GM18867 (cell line): ENCODE measurements around the gene MDK.

Source experiments
- ATAC-seq: cut with Tn5 transposase; IDR thresholded peaks from one replicate; pipeline ENCODE4 v1.9.1; 2021; ENCODE audit warnings: mild to moderate bottlenecking, moderate library complexity; ENCODE audit not compliant: unreplicated experiment

MDK gene

GRCh38 chr11:46381048-46381818, at the start of gene MDK:
MDK (plus strand) TSS chr11:46381669; CDS start chr11:46382058, 389 bp downstream.
- no peak for ATAC-seq

GRCh38 chr11:46332093-46332567, 49.3 kb upstream of the MDK start:
- ATAC-seq = no peak

- no peak for ATAC-seq
Observed at GRCh38 chr11:46332568-46333393, 48.7 kb upstream of the MDK start.

- no peak for ATAC-seq
Observed at GRCh38 chr11:46333394-46333947, 48.0 kb upstream of the MDK start.

GRCh38 chr11:46334211-46334610, 47.3 kb upstream of the MDK start:
- ATAC-seq = no peak

GRCh38 chr11:46335271-46335670, 46.2 kb upstream of the MDK start:
- no peak for ATAC-seq

GRCh38 chr11:46335890-46336562, 45.4 kb upstream of the MDK start:
- no peak for ATAC-seq

- no peak for ATAC-seq
Observed at GRCh38 chr11:46336563-46337180, 44.8 kb upstream of the MDK start.

- no peak for ATAC-seq
Observed at GRCh38 chr11:46337626-46338345, 43.7 kb upstream of the MDK start.

- no peak for ATAC-seq
Observed at GRCh38 chr11:46338636-46338987, 42.9 kb upstream of the MDK start.

GRCh38 chr11:46338988-46339666, 42.3 kb upstream of the MDK start:
- no peak for ATAC-seq

GRCh38 chr11:46339816-46340215, 41.7 kb upstream of the MDK start:
- ATAC-seq = no peak

GRCh38 chr11:46341454-46341853, 40.0 kb upstream of the MDK start:
- no peak for ATAC-seq

GRCh38 chr11:46342239-46342638, 39.2 kb upstream of the MDK start:
- no peak for ATAC-seq

GRCh38 chr11:46343520-46343919, 37.9 kb upstream of the MDK start:
- no peak for ATAC-seq

GRCh38 chr11:46345131-46345597, 36.3 kb upstream of the MDK start:
- no peak for ATAC-seq

GRCh38 chr11:46345881-46346484, 35.5 kb upstream of the MDK start:
- ATAC-seq = no peak

- peak; percentile 73 for ATAC-seq
Observed at GRCh38 chr11:46346886-46347636, 34.4 kb upstream of the MDK start, which contains the start of gene DGKZ. DGKZ (plus strand) TSS chr11:46347463; CDS start chr11:46347660, 197 bp downstream.
